Gastroesophageal sphincter (tissue), 3 donors: ENCODE data around the gene SLC24A3.

ENCODE experiments used
- EP300 ChIP-seq: sonication (generic); formaldehyde crosslinking; IDR thresholded peaks from one replicate; pipeline ENCODE4 v1.6.1; 2017; ENCODE audit warnings: antibody characterized with exemption, mild to moderate bottlenecking
- POLR2A ChIP-seq, 2 donors: fragments of 450-650 bp; IDR thresholded peaks; one replicate each; pipeline ENCODE4 v1.6.1; 2017; ENCODE audit warnings: antibody characterized with exemption in 2 of 2, mild to moderate bottlenecking in 2 of 2, moderate library complexity in 1 of 2
- POLR2AphosphoS5 ChIP-seq: sonication (generic); formaldehyde crosslinking; IDR thresholded peaks from one replicate; pipeline ENCODE4 v1.6.1; 2017; ENCODE audit warnings: antibody characterized with exemption
- TF ChIP-seq, protein P1 (sequence below), 4 experiments: fragments of 200-600 bp in 2 of 4; fragments of 450-650 bp in 2 of 4; sonication (generic) in 1 of 4; IDR thresholded peaks; one replicate each; pipeline ENCODE4 v1.5.1; 2017 to 2019; ENCODE audit warnings: antibody characterized with exemption in 4 of 4, mild to moderate bottlenecking in 2 of 4, moderate library complexity in 2 of 4

DNA sequence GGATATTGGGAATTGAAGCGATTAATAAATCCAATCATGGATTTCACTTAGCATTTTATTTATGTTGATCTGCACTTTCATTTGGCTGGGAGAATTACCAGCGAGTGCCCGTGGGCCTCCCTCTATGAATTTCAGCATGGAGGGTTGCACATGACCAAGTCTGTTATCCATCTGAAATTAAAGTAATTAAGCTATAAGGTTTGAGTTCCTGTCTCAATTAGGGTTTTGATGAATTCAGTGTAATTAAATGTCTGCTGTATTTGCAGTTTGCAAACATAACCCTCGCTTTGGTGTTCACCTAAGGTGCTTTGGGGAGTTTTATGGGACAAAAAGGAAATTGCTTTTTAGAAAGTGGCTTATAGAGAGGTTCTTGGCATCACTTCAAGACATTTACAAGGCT, 375.8 kb downstream of the SLC24A3 start:
- TF ChIP-seq, protein P1, sequence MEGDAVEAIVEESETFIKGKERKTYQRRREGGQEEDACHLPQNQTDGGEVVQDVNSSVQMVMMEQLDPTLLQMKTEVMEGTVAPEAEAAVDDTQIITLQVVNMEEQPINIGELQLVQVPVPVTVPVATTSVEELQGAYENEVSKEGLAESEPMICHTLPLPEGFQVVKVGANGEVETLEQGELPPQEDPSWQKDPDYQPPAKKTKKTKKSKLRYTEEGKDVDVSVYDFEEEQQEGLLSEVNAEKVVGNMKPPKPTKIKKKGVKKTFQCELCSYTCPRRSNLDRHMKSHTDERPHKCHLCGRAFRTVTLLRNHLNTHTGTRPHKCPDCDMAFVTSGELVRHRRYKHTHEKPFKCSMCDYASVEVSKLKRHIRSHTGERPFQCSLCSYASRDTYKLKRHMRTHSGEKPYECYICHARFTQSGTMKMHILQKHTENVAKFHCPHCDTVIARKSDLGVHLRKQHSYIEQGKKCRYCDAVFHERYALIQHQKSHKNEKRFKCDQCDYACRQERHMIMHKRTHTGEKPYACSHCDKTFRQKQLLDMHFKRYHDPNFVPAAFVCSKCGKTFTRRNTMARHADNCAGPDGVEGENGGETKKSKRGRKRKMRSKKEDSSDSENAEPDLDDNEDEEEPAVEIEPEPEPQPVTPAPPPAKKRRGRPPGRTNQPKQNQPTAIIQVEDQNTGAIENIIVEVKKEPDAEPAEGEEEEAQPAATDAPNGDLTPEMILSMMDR (IDR thresholded peaks at IDR 0.05): no peak
- TF ChIP-seq POLR2A (IDR thresholded peaks at IDR 0.05) (no peak), POLR2AphosphoS5 (no peak), EP300 (no peak)
